Bronchial epithelial cell (primary cell): ENCODE results near the gene PANK4. TPM values are rescaled to one million over a fixed set of nuclear protein-coding genes. Genes with fewer than 3 reads are reported as not detected.

Experiments
- DNase-seq: peaks from one replicate; pipeline ENCODE4 v3.0.0-alpha.2; 2010; ENCODE audit warnings: low read depth
- FAIRE-seq: peaks from 2 replicates; lab custom pipeline; 2011; peaks lifted over from hg19 to GRCh38; lab: Jason Lieb, UNC
- H3K27me3 ChIP-seq: 2 replicates; pipeline ENCODE4 v1.5.1; 2011; ENCODE audit warnings: low read length; ENCODE audit not compliant: control insufficient read depth, insufficient read depth
- H3K36me3 ChIP-seq: 2 replicates; pipeline ENCODE4 v1.5.1; 2011; ENCODE audit warnings: low read length; ENCODE audit not compliant: control insufficient read depth, insufficient read depth
- H3K4me3 ChIP-seq: 2 replicates; pipeline ENCODE4 v1.5.1; 2011; ENCODE audit warnings: mild to moderate bottlenecking, low read depth, low read length, control low read depth
- CTCF ChIP-seq: IDR thresholded peaks from 2 replicates; pipeline ENCODE4 v1.5.1; 2011; ENCODE audit warnings: mild to moderate bottlenecking, moderate library complexity, low read length, control low read depth, inconsistent platforms; ENCODE audit not compliant: insufficient read depth, severe bottlenecking
- total RNA-seq: library from RNA; depleted of rRNA; stranded (reverse); fragments of >200 nt; gene quantifications from 2 replicates; pipeline ENCODE4 v1.2.1, GENCODE V29; 2014

PANK4 gene
- total RNA-seq, 1 donor from 2014 or later: 29.2 TPM

- no peak for TF ChIP-seq CTCF
- DNase-seq (no peak), FAIRE-seq (no peak)
- Histone ChIP-seq H3K27me3 (peaks cover 5% of the 10 kb centered on the region), H3K36me3 (no peaks in the 10 kb centered on the region), H3K4me3 (no peak overlapping the region)
Observed at GRCh38 chr1:2564006-2564814, 37.8 kb upstream of the PANK4 start.

GRCh38 chr1:2563205-2563604 lies 36.8 kb upstream of the PANK4 start:
- no peak for DNase-seq
- H3K36me3 ChIP-seq: no peaks in the 10 kb centered on the region
- H3K4me3 ChIP-seq: no peak overlapping the region
- peaks cover 5% of the 10 kb centered on the region for H3K27me3 ChIP-seq
- no peak for TF ChIP-seq CTCF
- no peak for FAIRE-seq

- FAIRE-seq: no peak
Observed at GRCh38 chr1:2561898-2562895, 35.8 kb upstream of the PANK4 start.

GRCh38 chr1:2561446-2561845 lies 35.0 kb upstream of the PANK4 start:
- no peak for DNase-seq
- Histone ChIP-seq H3K36me3 (no peaks in the 10 kb centered on the region), H3K27me3 (peaks cover 5% of the 10 kb centered on the region), H3K4me3 (no peak overlapping the region)
- no peak for TF ChIP-seq CTCF
- no peak for FAIRE-seq

More at GRCh38 chr1:2561898-2562895, 35.8 kb upstream of the PANK4 start:
- H3K4me3 ChIP-seq: no peak overlapping the region
- TF ChIP-seq CTCF: peak; percentile 64
- peaks cover 5% of the 10 kb centered on the region for H3K27me3 ChIP-seq
- no peaks in the 10 kb centered on the region for H3K36me3 ChIP-seq
- DNase-seq: no peak

- H3K4me3 ChIP-seq: no peak overlapping the region
- DNase-seq (no peak), FAIRE-seq (no peak)
- no peak for TF ChIP-seq CTCF
- no peaks in the 10 kb centered on the region for H3K27me3 ChIP-seq
- no peaks in the 10 kb centered on the region for H3K36me3 ChIP-seq
Observed at GRCh38 chr1:2560299-2561073, 34.1 kb upstream of the PANK4 start.
